Stimulated activated effector memory CD8-positive, alpha-beta T cell treated with anti-CD3 and anti-CD28 coated beads, Interleukin-12 subunit alpha, Interleukin-12 subunit beta, amount 100 ng/mL, for 72 hours (primary cell): ENCODE measurements around the gene TXN2.
"Not testable (repeated sequence)": the region's sequence is repeated elsewhere in the genome, so short reads cannot be mapped to it uniquely, and the experiment has no call there.

ENCODE experiments used
- ATAC-seq: fragments of 150-1000 bp; cut with Tn5 transposase; 2 replicates; pipeline ENCODE4 v1.10.0; 2021
- DNase-seq, 2 donors: peaks; one replicate each; pipeline ENCODE4 v3.0.0; 2021 to 2022; ENCODE audit warnings: low spot score in 2 of 2
- H3K27ac Mint-ChIP-seq: one replicate; pipeline ENCODE4 v1.8.0; 2022; ENCODE audit warnings: mild to moderate bottlenecking, mixed read lengths
- H3K36me3 Mint-ChIP-seq: one replicate; pipeline ENCODE4 v1.8.0; 2022; ENCODE audit warnings: mild to moderate bottlenecking, mixed read lengths
- H3K4me1 Mint-ChIP-seq: one replicate; pipeline ENCODE4 v1.8.0; 2022; ENCODE audit warnings: mixed read lengths
- H3K4me3 Mint-ChIP-seq: one replicate; pipeline ENCODE4 v1.8.0; 2022; ENCODE audit warnings: mild to moderate bottlenecking, mixed read lengths
- H3K9me3 Mint-ChIP-seq: one replicate; pipeline ENCODE4 v1.8.0; 2022; ENCODE audit warnings: mixed read lengths

Gene TXN2

GRCh38 chr22:36481393-36482168 is at the start of gene TXN2:
TSS of gene TXN2 (minus strand) at chr22:36481640. CDS start at chr22:36480837, 803 bp downstream.
- ATAC-seq: peak; percentile 97
- H3K4me3 Mint-ChIP-seq: peak within 1 kb of the TSS; percentile 79
- H3K27ac Mint-ChIP-seq: peak within 1 kb of the TSS; percentile 98
- peaks cover 18% of the 10 kb centered on the region for H3K4me1 Mint-ChIP-seq
- DNase-seq: peak; percentile 85 to 97
- H3K36me3 Mint-ChIP-seq: peaks cover 53% of the 10 kb centered on the region
- no peaks in the 10 kb centered on the region for H3K9me3 Mint-ChIP-seq

- no peaks in the 10 kb centered on the region for H3K9me3 Mint-ChIP-seq
- peak within 1 kb of the TSS; percentile 97 for H3K27ac Mint-ChIP-seq
- ATAC-seq (peak; percentile 97), DNase-seq (peak; percentile 96 to 100)
- H3K4me3 Mint-ChIP-seq: peak within 1 kb of the TSS; percentile 88
- H3K36me3 Mint-ChIP-seq: peaks cover 62% of the 10 kb centered on the region
- H3K4me1 Mint-ChIP-seq: peaks cover 20% of the 10 kb centered on the region
These were observed 47.6 kb upstream of the TXN2 start, which contains the start of gene EIF3D for GRCh38 chr22:36528795-36529751. TSS of gene EIF3D (minus strand) at chr22:36529166. CDS start at chr22:36526121, 3,045 bp downstream.

GRCh38 chr22:36528341-36528740 is 46.9 kb upstream of the TXN2 start:
- Mint-ChIP-seq H3K27ac (peak overlapping the region; percentile 97), H3K4me3 (peak overlapping the region; percentile 88), H3K4me1 (peaks cover 20% of the 10 kb centered on the region), H3K9me3 (no peaks in the 10 kb centered on the region), H3K36me3 (peaks cover 69% of the 10 kb centered on the region)
- ATAC-seq (no peak), DNase-seq (no peak)

GRCh38 chr22:36522662-36523061 is 41.2 kb upstream of the TXN2 start:
- Mint-ChIP-seq H3K27ac (no peak overlapping the region), H3K36me3 (peaks cover 100% of the 10 kb centered on the region), H3K9me3 (no peaks in the 10 kb centered on the region), H3K4me3 (no peak overlapping the region), H3K4me1 (peaks cover 17% of the 10 kb centered on the region)
- DNase-seq (no peak), ATAC-seq (no peak)

- H3K4me1 Mint-ChIP-seq: no peaks in the 10 kb centered on the region
- H3K36me3 Mint-ChIP-seq: peaks cover 100% of the 10 kb centered on the region
- H3K4me3 Mint-ChIP-seq: no peak overlapping the region
- DNase-seq (no peak), ATAC-seq (no peak)
- H3K27ac Mint-ChIP-seq: peak overlapping the region; percentile 43
- H3K9me3 Mint-ChIP-seq: no peaks in the 10 kb centered on the region
These were observed 39.0 kb upstream of the TXN2 start for GRCh38 chr22:36520423-36520822.

GRCh38 chr22:36519906-36520305 is 38.5 kb upstream of the TXN2 start:
- ATAC-seq, DNase-seq, H3K4me3 Mint-ChIP-seq, H3K27ac Mint-ChIP-seq, H3K9me3 Mint-ChIP-seq, H3K4me1 Mint-ChIP-seq: not testable (repeated sequence)
- H3K36me3 Mint-ChIP-seq: peaks cover 100% of the 10 kb centered on the region

- no peak overlapping the region for H3K4me3 Mint-ChIP-seq
- H3K36me3 Mint-ChIP-seq: peaks cover 100% of the 10 kb centered on the region
- H3K4me1 Mint-ChIP-seq: peaks cover 17% of the 10 kb centered on the region
- H3K9me3 Mint-ChIP-seq: no peaks in the 10 kb centered on the region
- ATAC-seq (no peak), DNase-seq (no peak)
- H3K27ac Mint-ChIP-seq: no peak overlapping the region
These were observed 33.3 kb upstream of the TXN2 start for GRCh38 chr22:36514766-36515165.

- Mint-ChIP-seq H3K9me3 (no peaks in the 10 kb centered on the region), H3K27ac (no peak overlapping the region), H3K36me3 (peaks cover 85% of the 10 kb centered on the region), H3K4me1 (peaks cover 17% of the 10 kb centered on the region), H3K4me3 (no peak overlapping the region)
- DNase-seq (no peak), ATAC-seq (no peak)
These were observed 31.6 kb upstream of the TXN2 start for GRCh38 chr22:36512991-36513390.

- no peak for DNase-seq
- ATAC-seq: no peak
- peaks cover 78% of the 10 kb centered on the region for H3K36me3 Mint-ChIP-seq
- H3K27ac Mint-ChIP-seq: no peak overlapping the region
- H3K4me3 Mint-ChIP-seq: no peak overlapping the region
- peaks cover 21% of the 10 kb centered on the region for H3K4me1 Mint-ChIP-seq
- no peaks in the 10 kb centered on the region for H3K9me3 Mint-ChIP-seq
These were observed 30.9 kb upstream of the TXN2 start for GRCh38 chr22:36512333-36512732.

- peak in 1 of 2 donors; percentile 58 for DNase-seq
- H3K4me3 Mint-ChIP-seq: no peak overlapping the region
- no peaks in the 10 kb centered on the region for H3K9me3 Mint-ChIP-seq
- ATAC-seq: no peak
- peaks cover 24% of the 10 kb centered on the region for H3K4me1 Mint-ChIP-seq
- H3K27ac Mint-ChIP-seq: peak overlapping the region; percentile 77
- peaks cover 67% of the 10 kb centered on the region for H3K36me3 Mint-ChIP-seq
These were observed 29.8 kb upstream of the TXN2 start for GRCh38 chr22:36510966-36511881.

GRCh38 chr22:36510384-36510783 is 28.9 kb upstream of the TXN2 start:
- Mint-ChIP-seq H3K4me1 (peaks cover 24% of the 10 kb centered on the region), H3K9me3 (no peaks in the 10 kb centered on the region), H3K36me3 (peaks cover 62% of the 10 kb centered on the region), H3K27ac (peak overlapping the region; percentile 77), H3K4me3 (no peak overlapping the region)
- ATAC-seq (no peak), DNase-seq (no peak)

- peak overlapping the region; percentile 64 for H3K4me3 Mint-ChIP-seq
- H3K27ac Mint-ChIP-seq: no peak overlapping the region
- H3K9me3 Mint-ChIP-seq: no peaks in the 10 kb centered on the region
- no peak for DNase-seq
- H3K4me1 Mint-ChIP-seq: peaks cover 21% of the 10 kb centered on the region
- ATAC-seq: no peak
- H3K36me3 Mint-ChIP-seq: peaks cover 38% of the 10 kb centered on the region
These were observed 26.1 kb upstream of the TXN2 start for GRCh38 chr22:36507518-36508010.

GRCh38 chr22:36506637-36507517 is 25.4 kb upstream of the TXN2 start, which contains the start of gene FOXRED2:
TSS of gene FOXRED2 (minus strand) at chr22:36507040. CDS start at chr22:36506422, 618 bp downstream.
- Mint-ChIP-seq H3K4me3 (peak within 1 kb of the TSS; percentile 64), H3K9me3 (no peaks in the 10 kb centered on the region), H3K36me3 (peaks cover 31% of the 10 kb centered on the region), H3K4me1 (peaks cover 15% of the 10 kb centered on the region), H3K27ac (no peak within 1 kb of the TSS)
- DNase-seq: peak; percentile 85 to 92
- peak; percentile 95 for ATAC-seq
